ENCODE measurements around the gene PPP1R7. TPM values are rescaled to one million over a fixed set of nuclear protein-coding genes. Genes with fewer than 3 reads are reported as not detected.

The PPP1R7 gene
- total RNA-seq, 2 experiments from 2014 or later: 104 to 129 TPM

GRCh38 chr2:241110607-241111439 lies 39.4 kb upstream of the PPP1R7 start:
- ChIA-PET POLR2A (no interaction called here), CTCF (interaction anchor here (0.7 kb wide), 1 partner anchor 14 kb away, joined by 3 read pairs; no protein-coding TSS in a partner anchor)
- Mint-ChIP-seq H3K9me3 (ENCODE audit: low read depth) (no peaks in the 10 kb centered on the region), H3K4me1 (peaks cover 31% of the 10 kb centered on the region), H3K36me3 (ENCODE audit: low read depth) (peaks cover 55% of the 10 kb centered on the region), H3K27ac (peak overlapping the region; percentile 86), H3K27me3 (no peaks in the 10 kb centered on the region), H3K4me3 (peak overlapping the region; percentile 57)
- ATAC-seq (no peak), DNase-seq (no peak)
- intact Hi-C loops (cut with DNase I, micrococcal nuclease): no loop called here

GRCh38 chr2:241111440-241111805 lies 38.8 kb upstream of the PPP1R7 start:
- no peaks in the 10 kb centered on the region for H3K9me3 Mint-ChIP-seq (ENCODE audit: low read depth)
- H3K36me3 Mint-ChIP-seq (ENCODE audit: low read depth): peaks cover 61% of the 10 kb centered on the region
- no peak for ATAC-seq
- ChIA-PET POLR2A (no interaction called here), CTCF (no interaction called here)
- H3K4me1 Mint-ChIP-seq: peaks cover 31% of the 10 kb centered on the region
- peak overlapping the region; percentile 86 for H3K27ac Mint-ChIP-seq
- no peak for DNase-seq
- H3K4me3 Mint-ChIP-seq: peak overlapping the region; percentile 57
- intact Hi-C loops (cut with DNase I, micrococcal nuclease): no loop called here
- H3K27me3 Mint-ChIP-seq: no peaks in the 10 kb centered on the region

- CTCF ChIA-PET: interaction anchor here (0.6 kb wide), 1 partner anchor 1341 kb away, joined by 4 read pairs; no protein-coding TSS in a partner anchor
- POLR2A ChIA-PET: interaction anchor here (1.1 kb wide), 1 partner anchor 10 kb away, joined by 3 read pairs; the partner anchor contains the start of gene MTERF4
- peak overlapping the region; percentile 86 for H3K27ac Mint-ChIP-seq
- H3K9me3 Mint-ChIP-seq (ENCODE audit: low read depth): no peaks in the 10 kb centered on the region
- H3K4me1 Mint-ChIP-seq: peaks cover 31% of the 10 kb centered on the region
- ATAC-seq (no peak), DNase-seq (no peak)
- peaks cover 63% of the 10 kb centered on the region for H3K36me3 Mint-ChIP-seq (ENCODE audit: low read depth)
- H3K4me3 Mint-ChIP-seq: peak overlapping the region; percentile 57
- H3K27me3 Mint-ChIP-seq: no peaks in the 10 kb centered on the region
- intact Hi-C loops (cut with DNase I, micrococcal nuclease): no loop called here
Measured at GRCh38 chr2:241112046-241112445, 38.2 kb upstream of the PPP1R7 start.

- H3K9me3 Mint-ChIP-seq (ENCODE audit: low read depth): no peaks in the 10 kb centered on the region
- peaks cover 65% of the 10 kb centered on the region for H3K36me3 Mint-ChIP-seq (ENCODE audit: low read depth)
- peak overlapping the region; percentile 86 for H3K27ac Mint-ChIP-seq
- peak overlapping the region; percentile 57 for H3K4me3 Mint-ChIP-seq
- H3K27me3 Mint-ChIP-seq: no peaks in the 10 kb centered on the region
- POLR2A ChIA-PET: interaction anchor here (1.1 kb wide), 1 partner anchor 10 kb away, joined by 3 read pairs; the partner anchor contains the start of gene MTERF4
- CTCF ChIA-PET: interaction anchor here (0.6 to 1.5 kb wide), 3 partner anchors 17 to 1341 kb away, joined by 3 to 6 read pairs (median 4); partner anchors contain the start of gene PPP1R7
- intact Hi-C loops (cut with DNase I, micrococcal nuclease): no loop called here
- ATAC-seq (peak; percentile 62), DNase-seq (peak; percentile 63)
- H3K4me1 Mint-ChIP-seq: peaks cover 31% of the 10 kb centered on the region
Measured at GRCh38 chr2:241112592-241112991, 37.7 kb upstream of the PPP1R7 start.

- Mint-ChIP-seq H3K27me3 (no peaks in the 10 kb centered on the region), H3K4me1 (peaks cover 11% of the 10 kb centered on the region), H3K4me3 (no peak overlapping the region), H3K27ac (no peak overlapping the region), H3K36me3 (ENCODE audit: low read depth) (peaks cover 55% of the 10 kb centered on the region), H3K9me3 (ENCODE audit: low read depth) (no peaks in the 10 kb centered on the region)
- ChIA-PET CTCF (no interaction called here), POLR2A (no interaction called here)
- intact Hi-C loops (cut with DNase I, micrococcal nuclease): no loop called here
- ATAC-seq (no peak), DNase-seq (no peak)
Measured at GRCh38 chr2:241114836-241115235, 35.4 kb upstream of the PPP1R7 start.

GRCh38 chr2:241115361-241115760 lies 34.9 kb upstream of the PPP1R7 start:
- ATAC-seq (no peak), DNase-seq (no peak)
- Mint-ChIP-seq H3K36me3 (ENCODE audit: low read depth) (peaks cover 52% of the 10 kb centered on the region), H3K27me3 (no peaks in the 10 kb centered on the region), H3K9me3 (ENCODE audit: low read depth) (no peaks in the 10 kb centered on the region), H3K27ac (no peak overlapping the region), H3K4me1 (peaks cover 8% of the 10 kb centered on the region), H3K4me3 (no peak overlapping the region)
- intact Hi-C loops (cut with DNase I, micrococcal nuclease): no loop called here
- ChIA-PET POLR2A (no interaction called here), CTCF (no interaction called here)

GRCh38 chr2:241116606-241117560 lies 33.4 kb upstream of the PPP1R7 start:
- H3K4me1 Mint-ChIP-seq: peaks cover 17% of the 10 kb centered on the region
- no peak for DNase-seq
- ChIA-PET CTCF (interaction anchor here (1.0 to 1.2 kb wide), 2 partner anchors 65 to 550 kb away, joined by 3 to 4 read pairs; no protein-coding TSS in a partner anchor), POLR2A (no interaction called here)
- H3K9me3 Mint-ChIP-seq (ENCODE audit: low read depth): peaks cover 2% of the 10 kb centered on the region
- no peaks in the 10 kb centered on the region for H3K27me3 Mint-ChIP-seq
- no peak for ATAC-seq
- intact Hi-C loops (cut with DNase I, micrococcal nuclease): no loop called here
- H3K4me3 Mint-ChIP-seq: no peak overlapping the region
- peaks cover 59% of the 10 kb centered on the region for H3K36me3 Mint-ChIP-seq (ENCODE audit: low read depth)
- H3K27ac Mint-ChIP-seq: peak overlapping the region; percentile 21

- CTCF ChIA-PET: no interaction called here
- POLR2A ChIA-PET: no interaction called here
- DNase-seq (peak; percentile 1), ATAC-seq (no peak)
- Mint-ChIP-seq H3K36me3 (ENCODE audit: low read depth) (peaks cover 67% of the 10 kb centered on the region), H3K27ac (no peak overlapping the region), H3K4me1 (peaks cover 17% of the 10 kb centered on the region), H3K27me3 (no peaks in the 10 kb centered on the region), H3K4me3 (no peak overlapping the region), H3K9me3 (ENCODE audit: low read depth) (peaks cover 2% of the 10 kb centered on the region)
- intact Hi-C loops (cut with DNase I, micrococcal nuclease): no loop called here
Measured at GRCh38 chr2:241118737-241119505, 31.3 kb upstream of the PPP1R7 start.

GRCh38 chr2:241120440-241120839 lies 29.8 kb upstream of the PPP1R7 start:
- no peak overlapping the region for H3K27ac Mint-ChIP-seq
- intact Hi-C loops (cut with DNase I, micrococcal nuclease): no loop called here
- POLR2A ChIA-PET: no interaction called here
- CTCF ChIA-PET: no interaction called here
- H3K36me3 Mint-ChIP-seq (ENCODE audit: low read depth): peaks cover 58% of the 10 kb centered on the region
- no peak overlapping the region for H3K4me3 Mint-ChIP-seq
- H3K27me3 Mint-ChIP-seq: no peaks in the 10 kb centered on the region
- ATAC-seq (peak; percentile 61), DNase-seq (no peak)
- peaks cover 2% of the 10 kb centered on the region for H3K9me3 Mint-ChIP-seq (ENCODE audit: low read depth)
- H3K4me1 Mint-ChIP-seq: peaks cover 20% of the 10 kb centered on the region

GRCh38 chr2:241121008-241121407 lies 29.3 kb upstream of the PPP1R7 start:
- Mint-ChIP-seq H3K4me3 (no peak overlapping the region), H3K4me1 (peaks cover 20% of the 10 kb centered on the region), H3K27me3 (no peaks in the 10 kb centered on the region), H3K27ac (peak overlapping the region; percentile 56), H3K9me3 (ENCODE audit: low read depth) (peaks cover 2% of the 10 kb centered on the region), H3K36me3 (ENCODE audit: low read depth) (peaks cover 52% of the 10 kb centered on the region)
- CTCF ChIA-PET: no interaction called here
- DNase-seq (no peak), ATAC-seq (no peak)
- intact Hi-C loops (cut with DNase I, micrococcal nuclease): no loop called here
- POLR2A ChIA-PET: no interaction called here

GRCh38 chr2:241122376-241123002 lies 27.8 kb upstream of the PPP1R7 start:
- Mint-ChIP-seq H3K9me3 (ENCODE audit: low read depth) (peaks cover 2% of the 10 kb centered on the region), H3K27me3 (no peaks in the 10 kb centered on the region), H3K36me3 (ENCODE audit: low read depth) (peaks cover 40% of the 10 kb centered on the region), H3K27ac (no peak overlapping the region), H3K4me3 (no peak overlapping the region), H3K4me1 (peaks cover 24% of the 10 kb centered on the region)
- ChIA-PET POLR2A (no interaction called here), CTCF (no interaction called here)
- DNase-seq: no peak
- intact Hi-C loops (cut with DNase I, micrococcal nuclease): no loop called here
- ATAC-seq: no peak
